HEK293 (cell line): ENCODE results near the gene ZNF579.
A peak's percentile ranks its signal among the peaks of the same experiment; 100 is the strongest.

Source experiments
- CTCF ChIA-PET: fragments of 350-600 bp; formaldehyde crosslinking; extraction: SDS; loops from one replicate; lab custom pipeline; 2021; ENCODE audit warnings: antibody characterized with exemption; lab: Yijun Ruan, JAX
- POLR2A ChIA-PET: fragments of 300-600 bp; formaldehyde crosslinking; extraction: SDS; loops from one replicate; lab custom pipeline; 2020; ENCODE audit warnings: antibody characterized with exemption, inconsistent platforms; lab: Yijun Ruan, JAX
- H3K27ac ChIP-seq: fragments of 200-500 bp; sonication (Bioruptor generic); 2 replicates; pipeline ENCODE4 v1.5.1; 2014; ENCODE audit warnings: low read depth, low read length, control low read depth, inconsistent platforms; ENCODE audit errors: extremely low read depth
- H3K36me3 ChIP-seq, 2 experiments: fragments of 200-500 bp in 1 of 2; sonication (Bioruptor generic) in 1 of 2; 1 replicate in 1 of 2; 2 replicates in 1 of 2; pipeline ENCODE4 v1.5.1; 2014 to 2017; ENCODE audit warnings: inconsistent platforms in 2 of 2, low read length in 2 of 2; ENCODE audit not compliant: control insufficient read depth in 2 of 2, insufficient read depth in 1 of 2
- H3K4me1 ChIP-seq: fragments of 200-500 bp; sonication (Bioruptor generic); 2 replicates; pipeline ENCODE4 v1.5.1; 2014; ENCODE audit warnings: mild to moderate bottlenecking, low read length, inconsistent platforms; ENCODE audit not compliant: control insufficient read depth, insufficient read depth
- H3K4me3 ChIP-seq: 2 replicates; pipeline ENCODE4 v1.5.1; 2011; ENCODE audit warnings: low read depth, mild to moderate bottlenecking, control low read depth, low read length, moderate library complexity
- H3K9me3 ChIP-seq: fragments of 200-500 bp; sonication (Bioruptor generic); 2 replicates; pipeline ENCODE4 v1.5.1; 2014; ENCODE audit warnings: low read depth, low read length, inconsistent platforms; ENCODE audit not compliant: control insufficient read depth, insufficient read depth
- IKZF3 ChIP-seq: fragments of 450-650 bp; IDR thresholded peaks from 2 replicates; pipeline ENCODE4 v1.5.0; 2018; ENCODE audit warnings: missing biosample characterization, mild to moderate bottlenecking, missing genetic modification characterization, moderate library complexity
- KLF1 ChIP-seq: fragments of 450-650 bp; formaldehyde crosslinking; IDR thresholded peaks from 2 replicates; pipeline ENCODE4 v1.5.1; 2016; ENCODE audit warnings: missing biosample characterization, missing genetic modification characterization
- KLF16 ChIP-seq: fragments of 450-650 bp; formaldehyde crosslinking; IDR thresholded peaks from 2 replicates; pipeline ENCODE4 v1.5.1; 2017; ENCODE audit warnings: missing biosample characterization, missing genetic modification characterization
- KLF17 ChIP-seq: fragments of 450-650 bp; formaldehyde crosslinking; IDR thresholded peaks from 2 replicates; pipeline ENCODE4 v1.5.1; 2016; ENCODE audit warnings: missing biosample characterization, missing genetic modification characterization
- KLF9 ChIP-seq: fragments of 450-650 bp; formaldehyde crosslinking; IDR thresholded peaks from 2 replicates; pipeline ENCODE4 v1.5.1; 2016; ENCODE audit warnings: missing biosample characterization, missing genetic modification characterization, low read depth
- MYNN ChIP-seq: fragments of 450-650 bp; formaldehyde crosslinking; IDR thresholded peaks from 2 replicates; pipeline ENCODE4 v1.5.1; 2016; ENCODE audit warnings: missing biosample characterization, missing genetic modification characterization, borderline replicate concordance
- OSR2 ChIP-seq: fragments of 450-650 bp; formaldehyde crosslinking; IDR thresholded peaks from 2 replicates; pipeline ENCODE4 v1.5.1; 2016; ENCODE audit warnings: missing biosample characterization, missing genetic modification characterization
- OVOL3 ChIP-seq: fragments of 450-650 bp; formaldehyde crosslinking; IDR thresholded peaks from 2 replicates; pipeline ENCODE4 v1.5.1; 2016; ENCODE audit warnings: missing biosample characterization, missing genetic modification characterization
- PRDM10 ChIP-seq: fragments of 450-650 bp; formaldehyde crosslinking; IDR thresholded peaks from 2 replicates; pipeline ENCODE4 v1.5.1; 2016; ENCODE audit warnings: missing biosample characterization, missing genetic modification characterization
- YY2 ChIP-seq: fragments of 450-650 bp; formaldehyde crosslinking; IDR thresholded peaks from 2 replicates; pipeline ENCODE4 v1.5.1; 2016; ENCODE audit warnings: missing biosample characterization, missing genetic modification characterization
- ZEB2 ChIP-seq: fragments of 450-650 bp; formaldehyde crosslinking; IDR thresholded peaks from 2 replicates; pipeline ENCODE4 v1.5.1; 2016; ENCODE audit warnings: missing biosample characterization, missing genetic modification characterization
- ZNF16 ChIP-seq: fragments of 450-650 bp; formaldehyde crosslinking; IDR thresholded peaks from 2 replicates; pipeline ENCODE4 v1.5.1; 2016; ENCODE audit warnings: low read depth, missing biosample characterization, missing genetic modification characterization
- ZNF169 ChIP-seq: fragments of 450-650 bp; formaldehyde crosslinking; IDR thresholded peaks from 2 replicates; pipeline ENCODE4 v1.5.1; 2016; ENCODE audit warnings: missing biosample characterization, missing genetic modification characterization
- ZNF214 ChIP-seq: fragments of 450-650 bp; formaldehyde crosslinking; IDR thresholded peaks from 2 replicates; pipeline ENCODE4 v1.5.1; 2017; ENCODE audit warnings: missing biosample characterization, mild to moderate bottlenecking, missing genetic modification characterization, borderline replicate concordance
- ZNF266 ChIP-seq: fragments of 450-650 bp; formaldehyde crosslinking; IDR thresholded peaks from 2 replicates; pipeline ENCODE4 v1.5.1; 2016; ENCODE audit warnings: missing biosample characterization, missing genetic modification characterization, low read depth
- ZNF324 ChIP-seq: fragments of 450-650 bp; formaldehyde crosslinking; IDR thresholded peaks from 2 replicates; pipeline ENCODE4 v1.5.1; 2016; ENCODE audit warnings: missing biosample characterization, missing genetic modification characterization
- ZNF366 ChIP-seq: fragments of 450-650 bp; formaldehyde crosslinking; conservative IDR thresholded peaks from 2 replicates; pipeline ENCODE4 v1.5.1; 2016; ENCODE audit warnings: missing biosample characterization, missing genetic modification characterization
- ZNF426 ChIP-seq: fragments of 450-650 bp; formaldehyde crosslinking; IDR thresholded peaks from 2 replicates; pipeline ENCODE4 v1.5.1; 2017; ENCODE audit warnings: missing biosample characterization, missing genetic modification characterization, mild to moderate bottlenecking, inconsistent platforms, moderate library complexity
- ZNF561 ChIP-seq: fragments of 450-650 bp; IDR thresholded peaks from 2 replicates; pipeline ENCODE4 v1.5.1; 2018; ENCODE audit warnings: missing biosample characterization, missing genetic modification characterization, borderline replicate concordance
- ZNF610 ChIP-seq: fragments of 450-650 bp; formaldehyde crosslinking; IDR thresholded peaks from 2 replicates; pipeline ENCODE4 v1.5.1; 2016; ENCODE audit warnings: missing biosample characterization, missing genetic modification characterization, borderline replicate concordance
- ZNF645 ChIP-seq: fragments of 450-650 bp; formaldehyde crosslinking; IDR thresholded peaks from 2 replicates; pipeline ENCODE4; 2016; ENCODE audit warnings: missing biosample characterization, missing genetic modification characterization
- ZNF776 ChIP-seq: fragments of 450-650 bp; formaldehyde crosslinking; IDR thresholded peaks from 2 replicates; pipeline ENCODE4 v1.5.0; 2017; ENCODE audit warnings: missing biosample characterization, missing genetic modification characterization, borderline replicate concordance
- ZNF785 ChIP-seq: fragments of 450-650 bp; formaldehyde crosslinking; IDR thresholded peaks from 2 replicates; pipeline ENCODE4 v1.5.1; 2016; ENCODE audit warnings: missing biosample characterization, missing genetic modification characterization
- ZNF792 ChIP-seq: fragments of 450-650 bp; formaldehyde crosslinking; IDR thresholded peaks from 2 replicates; pipeline ENCODE4 v1.5.1; 2016; ENCODE audit warnings: missing biosample characterization, missing genetic modification characterization
- ZSCAN30 ChIP-seq: fragments of 450-650 bp; IDR thresholded peaks from 2 replicates; pipeline ENCODE4 v1.5.1; 2018; ENCODE audit warnings: missing biosample characterization, mild to moderate bottlenecking, missing genetic modification characterization, moderate library complexity
- TF ChIP-seq, protein P1 (sequence below): fragments of 450-650 bp; IDR thresholded peaks from 2 replicates; pipeline ENCODE4 v1.5.1; 2018; ENCODE audit warnings: missing biosample characterization, mild to moderate bottlenecking, missing genetic modification characterization
- TF ChIP-seq, protein P2 (sequence below): fragments of 450-650 bp; formaldehyde crosslinking; IDR thresholded peaks from 2 replicates; pipeline ENCODE4 v1.5.1; 2016; ENCODE audit warnings: missing biosample characterization, missing genetic modification characterization
- TF ChIP-seq, protein P3 (sequence below): sonication (generic); formaldehyde crosslinking; IDR thresholded peaks from 2 replicates; pipeline ENCODE4 v1.8.1; 2022; ENCODE audit warnings: mild to moderate bottlenecking, moderate library complexity, missing genetic modification reagents

ZNF579 gene

DNA sequence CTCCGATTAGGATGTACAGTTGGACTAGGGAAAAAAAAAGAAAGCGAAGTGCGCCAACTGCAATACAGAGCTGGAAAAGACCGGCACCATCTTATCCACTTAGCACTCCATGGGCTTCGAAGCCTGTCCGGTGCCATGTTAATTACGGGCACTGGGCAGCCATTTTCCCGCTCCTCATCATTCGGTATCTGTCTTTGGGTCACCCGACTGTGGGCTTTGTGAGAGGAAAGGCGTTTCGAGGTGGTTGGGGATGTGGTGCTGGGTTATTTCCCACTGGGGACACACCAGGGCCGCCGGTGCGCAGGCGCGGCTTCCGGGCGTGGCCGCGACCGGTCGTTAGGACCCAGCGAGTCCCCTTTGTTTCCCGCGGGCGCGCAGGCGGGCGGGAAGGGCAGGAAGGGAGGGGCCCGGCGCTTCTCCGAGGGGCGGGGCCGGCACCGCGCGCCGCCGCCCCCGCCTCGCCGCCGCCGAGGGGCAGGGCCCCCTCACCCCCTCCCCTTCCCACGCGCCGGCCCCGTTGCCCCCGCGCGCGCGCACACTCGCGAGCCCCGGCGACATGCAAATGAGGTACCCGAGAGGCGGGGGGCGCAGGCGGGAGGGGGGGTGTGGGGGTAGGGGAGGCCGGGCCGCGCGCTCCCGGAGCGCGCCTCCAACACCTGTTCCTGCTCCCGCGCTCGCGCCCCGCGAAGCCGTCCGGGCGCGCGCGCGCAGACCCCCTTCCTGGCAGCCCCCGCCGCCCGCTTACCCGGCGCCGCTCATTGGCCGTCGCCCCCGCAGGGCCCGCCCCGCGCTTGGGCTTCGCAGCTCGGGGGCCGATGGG lies 19.4 kb upstream of the ZNF579 start, which contains the start of gene ZNF524:
Gene ZNF524 (plus strand): TSS at position 447 of the 820 bp plus-strand sequence. CDS start 1,825 bp downstream, outside the sequence.
- Histone ChIP-seq H3K9me3 (no peaks in the 10 kb centered on the region), H3K27ac (peak within 1 kb of the TSS; percentile 97), H3K4me1 (peaks cover 3% of the 10 kb centered on the region; the same call in 1 of the 2 replicates), H3K36me3 (peaks cover 10 to 23% of the 10 kb centered on the region in 2 experiments), H3K4me3 (peak within 1 kb of the TSS; percentile 97)
- CTCF ChIA-PET = interaction anchor here (0.6 to 2.9 kb wide), 5 partner anchors 83 to 1174 kb away, joined by 3 to 9 read pairs (median 4); no protein-coding TSS in a partner anchor
- POLR2A ChIA-PET = interaction anchor here (0.5 to 4.4 kb wide), 29 partner anchors 13 to 484 kb away, joined by 3 to 71 read pairs (median 6); partner anchors contain the start of genes CCDC106, HSPBP1, ISOC2 and KMT5C
- TF ChIP-seq ZSCAN30 (tag by site-specific recombination) = peak; percentile 55; the same call in 1 of the 2 replicates
- 0 out of 2 replicates have a peak, but pooled peaks have one; percentile 37 for TF ChIP-seq ZNF366 (tag by site-specific recombination)
- no peak for TF ChIP-seq ZNF792 (tag by site-specific recombination)
- no peak for TF ChIP-seq ZNF214 (tag by site-specific recombination)
- TF ChIP-seq PRDM10 (tag by site-specific recombination) = peak; percentile 15; the same call in 1 of the 2 replicates
- peak; percentile 75 for TF ChIP-seq KLF9 (tag by site-specific recombination)
- TF ChIP-seq KLF1 (tag by site-specific recombination) = peak; percentile 90
- TF ChIP-seq, protein P1, sequence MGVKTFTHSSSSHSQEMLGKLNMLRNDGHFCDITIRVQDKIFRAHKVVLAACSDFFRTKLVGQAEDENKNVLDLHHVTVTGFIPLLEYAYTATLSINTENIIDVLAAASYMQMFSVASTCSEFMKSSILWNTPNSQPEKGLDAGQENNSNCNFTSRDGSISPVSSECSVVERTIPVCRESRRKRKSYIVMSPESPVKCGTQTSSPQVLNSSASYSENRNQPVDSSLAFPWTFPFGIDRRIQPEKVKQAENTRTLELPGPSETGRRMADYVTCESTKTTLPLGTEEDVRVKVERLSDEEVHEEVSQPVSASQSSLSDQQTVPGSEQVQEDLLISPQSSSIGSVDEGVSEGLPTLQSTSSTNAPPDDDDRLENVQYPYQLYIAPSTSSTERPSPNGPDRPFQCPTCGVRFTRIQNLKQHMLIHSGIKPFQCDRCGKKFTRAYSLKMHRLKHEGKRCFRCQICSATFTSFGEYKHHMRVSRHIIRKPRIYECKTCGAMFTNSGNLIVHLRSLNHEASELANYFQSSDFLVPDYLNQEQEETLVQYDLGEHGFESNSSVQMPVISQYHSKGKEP (tag by site-specific recombination) = peak; percentile 80; the same call in 1 of the 2 replicates
- no peak for TF ChIP-seq MYNN (tag by site-specific recombination)
- no peak for TF ChIP-seq OVOL3 (tag by site-specific recombination)
- peak; percentile 71 for TF ChIP-seq KLF17 (tag by site-specific recombination)
- peak; percentile 87 for TF ChIP-seq ZNF610 (tag by site-specific recombination)
- TF ChIP-seq ZEB2 (tag by site-specific recombination) = peak; percentile 26; the same call in 1 of the 2 replicates
- TF ChIP-seq, protein P2, sequence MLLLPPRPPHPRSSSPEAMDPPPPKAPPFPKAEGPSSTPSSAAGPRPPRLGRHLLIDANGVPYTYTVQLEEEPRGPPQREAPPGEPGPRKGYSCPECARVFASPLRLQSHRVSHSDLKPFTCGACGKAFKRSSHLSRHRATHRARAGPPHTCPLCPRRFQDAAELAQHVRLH (tag by site-specific recombination) = peak; percentile 82
- TF ChIP-seq ZNF426 (tag by site-specific recombination) = no peak
- peak; percentile 98 for TF ChIP-seq YY2 (tag by site-specific recombination)
- peak; percentile 80 for TF ChIP-seq ZNF324 (tag by site-specific recombination)
- peak; percentile 66 for TF ChIP-seq ZNF561 (tag by site-specific recombination)
- no peak for TF ChIP-seq ZNF776
- TF ChIP-seq ZNF645 (tag by site-specific recombination) = no peak
- TF ChIP-seq ZNF785 (tag by site-specific recombination) = no peak
- TF ChIP-seq ZNF16 (tag by site-specific recombination) = no peak
- TF ChIP-seq OSR2 (tag by site-specific recombination) = peak; percentile 50; the same call in 1 of the 2 replicates
- TF ChIP-seq IKZF3 = no peak
- TF ChIP-seq ZNF169 (tag by site-specific recombination) = 0 out of 2 replicates have a peak, but pooled peaks have one; percentile 53
- peak; percentile 90; the same call in 1 of the 2 replicates for TF ChIP-seq KLF16
- no peak for TF ChIP-seq ZNF266
- TF ChIP-seq, protein P3, sequence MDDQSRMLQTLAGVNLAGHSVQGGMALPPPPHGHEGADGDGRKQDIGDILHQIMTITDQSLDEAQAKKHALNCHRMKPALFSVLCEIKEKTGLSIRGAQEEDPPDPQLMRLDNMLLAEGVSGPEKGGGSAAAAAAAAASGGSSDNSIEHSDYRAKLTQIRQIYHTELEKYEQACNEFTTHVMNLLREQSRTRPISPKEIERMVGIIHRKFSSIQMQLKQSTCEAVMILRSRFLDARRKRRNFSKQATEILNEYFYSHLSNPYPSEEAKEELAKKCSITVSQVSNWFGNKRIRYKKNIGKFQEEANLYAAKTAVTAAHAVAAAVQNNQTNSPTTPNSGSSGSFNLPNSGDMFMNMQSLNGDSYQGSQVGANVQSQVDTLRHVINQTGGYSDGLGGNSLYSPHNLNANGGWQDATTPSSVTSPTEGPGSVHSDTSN (CRISPR knock-in tag) = peak; percentile 72; the same call in 1 of the 2 replicates
